Ishikawa (cell line): Measurements from ENCODE around the gene FAM163A.

Source experiments
- CEBPB ChIP-seq: IDR thresholded peaks from 2 replicates; pipeline ENCODE4 v1.6.1; 2012
- EP300 ChIP-seq: IDR thresholded peaks from 2 replicates; pipeline ENCODE4 v1.6.1; 2012; ENCODE audit warnings: borderline replicate concordance
- FOXM1 ChIP-seq: IDR thresholded peaks from 2 replicates; pipeline ENCODE4 v1.6.1; 2012; ENCODE audit warnings: low read depth, borderline replicate concordance
- NFIC ChIP-seq: IDR thresholded peaks from 2 replicates; pipeline ENCODE4 v1.6.1; 2012
- RAD21 ChIP-seq: IDR thresholded peaks from 2 replicates; pipeline ENCODE4 v1.6.1; 2012; ENCODE audit warnings: low read depth
- TAF1 ChIP-seq: IDR thresholded peaks from 2 replicates; pipeline ENCODE4 v1.6.1; 2012; ENCODE audit warnings: low read depth, mild to moderate bottlenecking
- TCF12 ChIP-seq: IDR thresholded peaks from 2 replicates; pipeline ENCODE4 v1.6.1; 2012; ENCODE audit warnings: low read depth
- YY1 ChIP-seq: IDR thresholded peaks from 2 replicates; pipeline ENCODE4 v1.6.1; 2012; ENCODE audit warnings: low read depth
- ZBTB7A ChIP-seq: IDR thresholded peaks from 2 replicates; pipeline ENCODE4 v1.6.1; 2012; ENCODE audit warnings: low read depth
- TF ChIP-seq, protein P1 (sequence below): IDR thresholded peaks from 2 replicates; pipeline ENCODE4 v1.6.1; 2012
- TF ChIP-seq, protein P2 (sequence below): IDR thresholded peaks from 2 replicates; pipeline ENCODE4 v1.6.1; 2012; ENCODE audit warnings: low read depth, mild to moderate bottlenecking

DNA sequence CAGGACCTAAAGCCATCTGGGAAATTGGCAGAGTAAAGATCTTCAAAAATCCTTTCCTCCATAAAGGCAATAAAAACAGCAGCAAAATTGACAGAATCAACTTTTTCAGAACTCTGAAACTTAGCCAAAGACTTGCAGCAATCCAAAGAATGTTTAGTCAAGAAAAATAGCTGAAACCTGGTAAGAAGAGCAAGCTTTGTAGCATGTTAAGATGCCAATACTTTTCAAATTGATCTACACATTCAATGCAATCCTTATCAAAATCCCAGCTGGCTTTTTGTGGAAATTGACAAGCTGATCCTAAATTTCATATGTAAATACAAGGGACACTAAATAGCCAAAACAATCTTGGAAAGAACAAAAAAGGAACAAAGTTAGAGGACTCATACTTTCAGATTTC, 23.8 kb upstream of the FAM163A start:
- TF ChIP-seq, protein P1, sequence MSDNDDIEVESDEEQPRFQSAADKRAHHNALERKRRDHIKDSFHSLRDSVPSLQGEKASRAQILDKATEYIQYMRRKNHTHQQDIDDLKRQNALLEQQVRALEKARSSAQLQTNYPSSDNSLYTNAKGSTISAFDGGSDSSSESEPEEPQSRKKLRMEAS: no peak
- no peak for TF ChIP-seq EP300
- TF ChIP-seq ZBTB7A: no peak
- no peak for TF ChIP-seq CEBPB
- no peak for TF ChIP-seq RAD21
- no peak for TF ChIP-seq FOXM1
- TF ChIP-seq TCF12: no peak
- TF ChIP-seq, protein P2, sequence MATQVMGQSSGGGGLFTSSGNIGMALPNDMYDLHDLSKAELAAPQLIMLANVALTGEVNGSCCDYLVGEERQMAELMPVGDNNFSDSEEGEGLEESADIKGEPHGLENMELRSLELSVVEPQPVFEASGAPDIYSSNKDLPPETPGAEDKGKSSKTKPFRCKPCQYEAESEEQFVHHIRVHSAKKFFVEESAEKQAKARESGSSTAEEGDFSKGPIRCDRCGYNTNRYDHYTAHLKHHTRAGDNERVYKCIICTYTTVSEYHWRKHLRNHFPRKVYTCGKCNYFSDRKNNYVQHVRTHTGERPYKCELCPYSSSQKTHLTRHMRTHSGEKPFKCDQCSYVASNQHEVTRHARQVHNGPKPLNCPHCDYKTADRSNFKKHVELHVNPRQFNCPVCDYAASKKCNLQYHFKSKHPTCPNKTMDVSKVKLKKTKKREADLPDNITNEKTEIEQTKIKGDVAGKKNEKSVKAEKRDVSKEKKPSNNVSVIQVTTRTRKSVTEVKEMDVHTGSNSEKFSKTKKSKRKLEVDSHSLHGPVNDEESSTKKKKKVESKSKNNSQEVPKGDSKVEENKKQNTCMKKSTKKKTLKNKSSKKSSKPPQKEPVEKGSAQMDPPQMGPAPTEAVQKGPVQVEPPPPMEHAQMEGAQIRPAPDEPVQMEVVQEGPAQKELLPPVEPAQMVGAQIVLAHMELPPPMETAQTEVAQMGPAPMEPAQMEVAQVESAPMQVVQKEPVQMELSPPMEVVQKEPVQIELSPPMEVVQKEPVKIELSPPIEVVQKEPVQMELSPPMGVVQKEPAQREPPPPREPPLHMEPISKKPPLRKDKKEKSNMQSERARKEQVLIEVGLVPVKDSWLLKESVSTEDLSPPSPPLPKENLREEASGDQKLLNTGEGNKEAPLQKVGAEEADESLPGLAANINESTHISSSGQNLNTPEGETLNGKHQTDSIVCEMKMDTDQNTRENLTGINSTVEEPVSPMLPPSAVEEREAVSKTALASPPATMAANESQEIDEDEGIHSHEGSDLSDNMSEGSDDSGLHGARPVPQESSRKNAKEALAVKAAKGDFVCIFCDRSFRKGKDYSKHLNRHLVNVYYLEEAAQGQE: no peak
- TF ChIP-seq TAF1: no peak
- no peak for TF ChIP-seq NFIC
- no peak for TF ChIP-seq YY1
